Measurements from ENCODE around the gene WNK1.
A peak's percentile ranks its signal among the peaks of the same experiment; 100 is the strongest.
"Not testable (repeated sequence)": the region's sequence is repeated elsewhere in the genome, so short reads cannot be mapped to it uniquely, and the experiment has no call there.

Gene WNK1

GRCh38 chr12:913919-914698, 161.7 kb downstream of the WNK1 start:
- DNase-seq, result no peak

GRCh38 chr12:915090-915489, 162.7 kb downstream of the WNK1 start:
- DNase-seq, result no peak

DNA sequence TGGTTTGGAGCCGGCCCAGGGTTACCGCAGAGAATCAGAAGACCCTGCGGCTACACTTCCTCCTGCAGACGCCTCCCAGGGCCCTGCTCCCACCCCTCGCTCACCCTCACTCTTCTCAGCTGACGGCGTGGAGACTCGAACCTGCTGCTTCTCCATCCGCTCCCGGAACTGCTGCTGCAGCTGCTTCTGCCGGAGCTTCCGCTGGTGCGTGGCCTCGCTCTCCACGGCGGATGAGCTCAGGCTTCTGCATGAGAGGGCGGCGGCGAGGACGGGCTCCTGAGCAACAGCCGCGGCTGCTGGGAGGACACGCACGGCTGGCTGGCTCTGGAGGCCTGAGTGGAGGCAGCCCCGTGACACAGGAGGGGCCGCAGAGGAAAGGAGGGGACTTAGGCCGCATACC, 163.9 kb downstream of the WNK1 start:
- no peak for DNase-seq

DNA sequence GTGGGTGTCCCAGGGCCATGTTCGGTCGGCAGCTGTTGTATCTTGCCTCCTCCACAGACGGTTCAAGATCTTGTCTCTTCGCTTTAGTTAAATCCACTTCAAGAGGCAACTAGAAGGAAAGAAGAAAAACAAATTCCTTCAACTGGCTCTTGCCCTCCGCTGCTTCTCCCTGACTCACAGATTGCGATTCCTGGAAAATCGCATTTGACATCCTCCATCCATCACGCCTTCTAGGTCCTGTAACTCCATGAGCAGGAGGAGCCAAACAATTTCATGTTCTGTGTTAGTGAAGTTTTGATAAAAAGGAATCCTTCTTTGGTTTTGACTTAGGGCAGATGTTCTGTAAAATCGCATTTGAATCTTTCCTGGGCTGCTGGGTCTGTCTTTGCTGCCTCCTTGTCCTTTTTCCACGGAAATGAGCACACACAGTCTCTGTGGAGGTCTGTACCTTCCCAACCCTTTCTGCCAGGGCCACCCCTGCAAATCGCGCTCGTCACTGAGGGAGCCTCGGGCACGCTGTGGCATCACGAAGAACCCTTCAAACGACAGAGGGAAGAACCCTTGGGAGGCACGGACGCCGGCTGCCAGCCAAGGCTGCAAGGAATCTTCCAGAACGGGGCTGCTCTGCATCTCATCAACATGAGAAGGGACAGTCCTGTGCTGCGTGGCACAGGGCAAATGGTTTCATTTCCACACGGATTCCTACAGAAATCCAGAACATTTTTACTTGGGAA, 164.5 kb downstream of the WNK1 start:
- DNase-seq, result no peak

DNA sequence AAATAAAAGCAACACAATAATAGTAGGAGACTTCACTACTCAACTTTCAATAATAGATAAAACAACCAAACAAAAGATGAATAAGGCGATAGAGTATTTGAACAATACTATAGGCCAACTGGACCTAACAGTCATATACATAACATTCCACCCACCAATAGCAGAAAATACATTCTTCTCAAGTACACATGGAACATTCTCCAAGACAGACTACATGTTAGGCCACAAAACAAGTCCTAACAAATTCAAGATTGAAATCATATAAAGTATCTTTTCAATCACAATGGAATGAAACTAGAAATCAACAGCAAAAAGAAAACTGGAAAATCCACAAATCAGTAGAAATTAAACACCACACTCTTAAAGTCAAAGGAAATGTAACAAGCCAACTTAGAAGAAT, 168.3 kb downstream of the WNK1 start:
- DNase-seq, result no peak

DNA sequence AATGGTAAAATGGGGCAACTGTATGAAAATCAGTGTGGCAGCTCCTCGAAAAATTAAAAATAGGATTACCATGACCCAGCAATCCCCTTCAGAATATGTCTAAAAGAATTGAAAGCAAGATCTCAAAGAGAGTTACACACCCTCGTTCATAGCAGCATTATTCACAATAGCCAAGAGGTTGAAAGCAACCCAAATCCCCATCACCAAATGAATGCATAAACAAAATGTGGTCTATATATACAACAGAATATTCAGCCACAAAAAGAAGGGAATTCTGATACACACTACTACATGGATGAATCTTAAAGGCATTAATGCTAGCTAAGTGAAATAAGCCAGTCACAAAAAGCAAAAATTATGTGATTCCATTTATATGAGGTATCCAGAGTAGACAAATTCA, 169.9 kb downstream of the WNK1 start:
- no peak for DNase-seq

DNA sequence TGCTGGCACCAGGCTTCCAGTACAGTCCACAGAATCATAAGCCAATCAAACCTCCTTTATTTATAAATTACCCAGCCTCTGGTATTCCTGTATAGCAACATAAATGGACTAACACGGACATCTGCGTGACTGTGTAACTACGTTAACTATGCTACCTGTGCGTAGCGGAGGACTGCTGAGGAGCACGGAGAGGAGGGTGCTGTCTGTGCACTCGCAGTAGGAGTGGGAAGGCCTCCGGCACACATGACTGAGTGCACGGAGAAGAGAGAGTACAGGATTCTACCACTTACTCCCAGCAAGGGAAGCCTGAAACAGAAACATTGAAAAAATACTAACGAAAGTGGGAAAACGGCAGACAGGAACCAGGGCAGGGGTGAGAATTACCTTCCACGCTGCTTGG, 174.3 kb downstream of the WNK1 start:
- no peak for DNase-seq

DNA sequence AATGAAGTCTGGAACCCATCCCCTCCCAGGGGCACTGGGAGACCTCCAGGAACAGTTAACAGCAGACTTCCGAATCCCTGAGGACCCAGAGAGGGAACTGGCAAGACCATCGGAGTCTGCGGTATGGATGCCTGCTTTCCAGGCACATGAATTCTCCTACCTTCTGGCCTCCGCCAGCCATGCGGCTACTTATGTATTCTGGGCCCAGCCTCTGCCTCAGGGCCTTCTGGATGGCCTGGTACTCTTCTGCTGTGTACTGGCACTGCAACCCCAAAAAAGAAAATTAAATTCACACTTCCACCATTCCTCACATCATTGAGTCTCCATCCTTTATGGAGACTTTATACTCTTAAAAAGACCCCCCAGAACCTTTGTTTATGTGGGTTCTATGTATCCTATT, 178.7 kb downstream of the WNK1 start:
- no peak for DNase-seq

DNA sequence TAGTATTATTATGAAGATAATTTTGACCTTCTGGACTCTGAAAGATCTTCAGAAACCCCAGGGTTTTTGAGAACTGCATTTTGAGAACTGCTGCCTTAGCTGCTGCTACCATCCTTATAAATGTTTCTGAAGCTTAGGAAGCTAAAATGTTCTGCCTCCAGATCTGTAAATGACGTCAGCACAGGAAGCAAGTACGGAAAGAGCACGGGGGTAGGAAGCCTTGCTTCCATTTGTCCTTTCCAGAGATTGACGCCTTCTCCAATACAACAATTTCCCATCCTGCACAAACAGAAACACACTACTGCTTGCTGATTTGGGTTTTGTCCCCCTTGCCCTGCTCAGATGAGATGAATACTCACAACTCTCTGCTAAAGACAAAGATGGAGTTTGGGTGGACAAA, 179.2 kb downstream of the WNK1 start:
- no peak for DNase-seq

GRCh38 chr12:935891-936290, 183.5 kb downstream of the WNK1 start:
- DNase-seq, result not testable (repeated sequence)

DNA sequence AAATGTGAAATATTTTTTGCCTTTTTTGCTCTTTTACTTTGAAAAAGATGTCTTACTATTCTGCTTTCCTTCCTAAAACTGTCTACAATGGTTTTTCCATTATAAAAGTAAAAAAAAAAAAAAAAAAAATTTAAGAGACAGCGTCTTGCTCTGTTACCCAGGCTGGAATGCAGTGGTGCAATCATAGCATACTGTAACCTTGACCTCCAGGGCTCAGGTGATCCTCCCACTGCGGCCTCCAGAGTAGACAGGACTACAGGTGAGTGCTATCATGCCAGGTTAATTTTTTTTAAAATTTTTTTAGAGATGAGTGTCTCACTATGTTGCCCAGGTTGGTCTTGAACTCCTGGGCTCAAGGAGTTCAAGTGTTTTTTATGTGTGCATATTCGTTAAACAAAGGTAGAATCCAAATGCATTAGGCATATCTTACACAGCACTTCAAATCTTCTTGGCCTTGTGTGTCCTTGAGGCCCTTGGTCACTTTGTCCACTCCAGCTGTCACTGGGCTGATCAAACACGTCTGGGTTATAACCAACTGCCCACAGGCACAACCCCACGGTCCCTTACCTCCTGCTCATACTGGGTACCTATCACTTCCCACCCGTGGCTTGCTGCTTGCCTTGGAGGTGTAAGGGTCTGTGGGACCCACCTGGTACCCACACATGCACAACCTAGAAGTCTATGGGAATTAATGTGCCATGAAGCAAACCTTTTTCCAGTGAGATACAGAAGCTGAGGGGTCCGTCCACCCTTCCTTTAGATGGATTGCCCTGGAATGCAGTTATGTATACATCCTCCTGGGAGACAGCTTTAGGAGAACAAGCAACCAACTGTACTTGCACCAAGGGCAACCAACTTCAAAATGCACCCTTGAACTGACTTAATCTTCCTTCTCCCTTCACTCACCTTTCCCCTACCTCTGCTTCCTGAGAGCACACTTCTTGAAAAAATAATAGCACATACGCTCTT, 184.3 kb downstream of the WNK1 start:
- DNase-seq, result no peak

DNA sequence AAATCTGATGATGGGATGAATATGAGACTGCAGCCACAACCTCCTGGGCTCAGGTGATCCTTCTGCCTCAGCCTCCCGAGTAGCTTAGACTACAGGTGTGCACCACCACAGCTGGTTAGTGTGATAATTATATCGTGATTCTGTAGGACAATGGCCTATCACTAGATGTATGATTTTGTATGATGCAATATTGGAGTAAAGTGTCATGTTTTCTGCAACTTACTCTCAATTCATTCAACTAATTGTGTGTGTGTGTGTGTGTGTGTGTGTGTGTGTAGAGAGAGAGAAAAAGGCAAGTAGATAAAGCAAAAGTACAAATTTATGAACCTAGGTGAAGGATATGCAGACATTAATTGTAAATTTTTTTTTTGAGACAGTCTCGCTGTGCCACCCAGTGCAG, 186.4 kb downstream of the WNK1 start:
- no peak for DNase-seq

DNA sequence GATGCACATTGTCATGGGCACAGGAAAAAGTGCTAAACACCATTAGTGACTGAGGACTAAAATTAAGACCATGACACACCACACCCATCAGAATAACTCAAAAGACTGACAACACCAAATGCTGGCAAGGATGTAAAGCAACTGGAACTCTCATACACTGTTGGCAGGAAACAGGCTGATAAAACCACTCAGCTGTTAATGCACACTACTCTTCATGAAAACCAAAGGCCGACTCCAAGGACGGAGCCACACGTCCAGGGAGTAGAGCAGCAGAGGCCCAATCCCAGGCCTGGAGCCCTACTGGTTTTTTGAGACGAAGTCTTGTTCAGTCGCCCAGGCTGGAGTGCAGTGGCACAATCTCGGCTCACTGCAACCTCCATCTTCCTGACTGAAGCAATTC, 190.7 kb downstream of the WNK1 start:
- DNase-seq, result no peak

DNA sequence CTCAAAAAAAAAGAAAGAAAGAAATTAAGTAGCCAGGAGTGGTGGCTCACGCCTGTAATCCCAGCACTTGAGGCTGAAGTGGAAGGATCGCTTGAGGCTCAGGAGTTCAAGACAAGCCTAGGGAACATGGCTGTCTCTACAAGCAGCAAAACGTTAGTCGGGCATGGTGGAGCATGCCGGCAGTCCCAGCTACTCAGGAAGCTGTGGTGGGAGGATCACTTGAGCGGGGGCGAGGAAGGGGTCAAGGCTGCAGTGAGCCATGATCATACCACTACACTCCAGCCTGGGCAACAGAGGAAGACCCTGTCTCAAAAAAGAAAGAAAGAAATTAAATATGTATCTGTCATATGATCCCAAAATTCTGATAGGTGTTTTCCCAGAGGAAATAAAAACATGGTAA, 191.8 kb downstream of the WNK1 start:
- DNase-seq, result no peak

- no peak for DNase-seq
These were observed 193.8 kb downstream of the WNK1 start for GRCh38 chr12:946212-946611.

DNA sequence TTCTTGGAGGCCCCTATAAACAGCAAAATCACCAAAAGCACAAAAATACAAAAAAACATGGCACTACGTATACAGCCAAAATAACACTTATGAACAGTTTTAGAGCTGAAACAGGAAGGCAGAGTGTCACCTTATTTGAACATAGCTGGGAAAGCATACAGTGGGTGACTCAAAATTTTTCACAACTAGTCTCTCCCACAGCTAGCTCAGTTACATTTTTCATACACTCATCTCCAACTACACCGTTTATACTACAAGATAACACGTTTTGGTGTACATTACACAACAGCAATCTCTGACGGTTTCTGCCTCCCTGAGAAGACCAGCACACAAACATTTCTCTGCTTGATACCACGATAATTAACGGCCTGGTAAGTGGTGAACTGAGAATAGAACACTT, 194.3 kb downstream of the WNK1 start:
- no peak for DNase-seq

DNA sequence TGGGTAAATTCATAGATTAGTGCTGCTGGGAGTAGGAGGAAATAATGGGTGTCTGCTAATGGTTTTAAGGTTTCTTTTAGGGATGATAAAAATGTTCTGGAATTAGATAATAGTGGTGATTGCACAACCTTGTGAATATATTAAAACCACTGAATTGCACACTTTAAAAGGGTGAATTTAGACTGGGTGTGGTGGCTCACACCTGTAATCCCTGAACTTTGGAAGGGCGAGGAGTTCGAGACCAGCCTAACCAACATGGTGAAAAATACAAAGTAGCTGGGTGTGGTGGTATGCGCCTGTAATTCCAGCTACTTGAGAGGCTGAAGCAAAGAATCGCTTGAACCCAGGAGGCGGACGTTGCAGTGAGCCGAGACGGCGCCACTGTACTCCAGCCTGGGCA, 195.9 kb downstream of the WNK1 start:
- no peak for DNase-seq

DNA sequence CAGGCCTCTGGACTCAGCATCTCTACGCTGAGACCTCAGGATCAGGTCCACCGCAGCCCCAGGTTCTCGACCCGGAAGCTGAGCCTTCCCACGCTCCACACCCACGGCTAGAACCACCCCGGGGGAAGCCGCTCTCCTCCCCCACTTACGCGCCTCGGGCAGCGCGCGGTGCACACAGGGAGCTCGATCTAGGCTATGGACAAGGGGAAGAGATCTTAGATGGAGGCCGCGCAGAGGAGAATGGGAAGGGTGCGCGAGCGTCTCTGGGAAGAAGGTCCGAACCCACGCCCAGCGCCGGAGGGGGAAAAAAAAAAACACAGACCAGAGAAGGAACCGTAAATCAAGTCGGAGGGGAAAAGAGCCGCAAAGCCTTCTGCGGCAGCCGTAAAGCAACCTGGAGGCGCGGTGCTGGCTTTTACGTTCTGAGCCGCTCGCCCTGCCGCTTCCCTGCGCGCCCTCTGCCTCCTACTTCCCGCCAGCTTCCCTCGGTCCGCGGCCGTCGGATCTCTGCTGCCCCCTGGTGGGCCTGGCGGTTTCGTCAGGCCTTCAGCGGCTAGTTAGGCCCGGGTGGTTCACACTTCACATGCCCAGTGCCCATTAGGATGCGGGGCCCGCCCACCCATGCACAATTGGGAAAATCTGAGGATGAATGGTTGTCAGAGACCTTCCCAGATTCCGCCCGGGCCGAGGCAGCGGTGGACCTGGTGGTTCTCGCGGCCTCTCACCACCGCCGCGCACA, 197.2 kb downstream of the WNK1 start, which contains the start of gene RAD52:
Gene RAD52 (minus strand): TSS at position 242 of the 739 bp plus-strand sequence. CDS start 16,636 bp downstream, outside the sequence.
- DNase-seq, result peak; percentile 99

DNA sequence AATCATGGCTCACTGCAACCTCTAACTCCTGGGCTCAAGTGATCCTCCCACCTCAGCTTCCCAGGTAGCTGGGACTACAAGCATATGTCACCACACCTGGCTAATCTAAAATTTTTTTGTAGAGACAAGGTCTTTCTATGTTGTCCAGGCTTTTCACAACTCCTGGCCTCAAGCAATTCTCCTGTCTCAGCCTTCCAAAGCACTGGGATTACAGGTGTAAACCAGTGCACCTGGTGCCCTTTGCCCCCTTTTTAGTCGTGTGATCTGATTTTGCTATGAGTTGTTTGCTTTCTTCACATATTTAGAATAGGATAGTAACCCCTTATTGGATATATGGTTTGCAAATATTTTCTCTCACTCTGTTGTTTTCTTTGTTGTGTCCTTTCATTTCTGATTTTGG, 198.8 kb downstream of the WNK1 start:
- no peak for DNase-seq

- DNase-seq, result no peak
These were observed 201.4 kb downstream of the WNK1 start for GRCh38 chr12:953776-954175.

- DNase-seq, result no peak
These were observed 202.4 kb downstream of the WNK1 start for GRCh38 chr12:954741-955140.

GRCh38 chr12:955939-956338, 203.6 kb downstream of the WNK1 start:
- DNase-seq, result no peak

All from T-helper 9 cell (primary cell).